ENCODE data around the gene PON1.

The PON1 gene

DNA sequence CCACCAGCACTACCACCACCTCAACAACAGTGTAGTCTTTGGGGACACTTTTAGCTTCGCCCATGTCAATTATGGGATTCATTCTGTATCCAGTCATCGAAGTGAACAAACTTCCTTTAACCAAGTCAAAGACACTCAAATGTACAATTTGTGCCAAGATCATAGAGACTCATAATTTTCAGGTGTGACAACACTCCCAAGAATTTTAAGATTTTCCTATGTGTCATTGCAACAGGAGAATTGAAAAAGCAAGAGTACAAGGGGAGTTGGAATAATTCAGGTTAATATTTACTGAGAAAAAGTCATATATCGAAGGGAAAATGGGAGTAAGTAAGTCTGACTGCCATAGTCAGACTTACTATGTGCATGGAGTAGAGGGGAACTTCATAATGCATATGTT lies 26.2 kb downstream of the PON1 start:
- DNase-seq (ENCODE audit: low spot score) = no peak
- in situ Hi-C loops (cut with MboI; ENCODE audit: low pct_unique_long_range_greater_than_20kb, low sequenced_read_pairs, unreplicated experiment) = no loop called here
- TF ChIP-seq, protein P1, sequence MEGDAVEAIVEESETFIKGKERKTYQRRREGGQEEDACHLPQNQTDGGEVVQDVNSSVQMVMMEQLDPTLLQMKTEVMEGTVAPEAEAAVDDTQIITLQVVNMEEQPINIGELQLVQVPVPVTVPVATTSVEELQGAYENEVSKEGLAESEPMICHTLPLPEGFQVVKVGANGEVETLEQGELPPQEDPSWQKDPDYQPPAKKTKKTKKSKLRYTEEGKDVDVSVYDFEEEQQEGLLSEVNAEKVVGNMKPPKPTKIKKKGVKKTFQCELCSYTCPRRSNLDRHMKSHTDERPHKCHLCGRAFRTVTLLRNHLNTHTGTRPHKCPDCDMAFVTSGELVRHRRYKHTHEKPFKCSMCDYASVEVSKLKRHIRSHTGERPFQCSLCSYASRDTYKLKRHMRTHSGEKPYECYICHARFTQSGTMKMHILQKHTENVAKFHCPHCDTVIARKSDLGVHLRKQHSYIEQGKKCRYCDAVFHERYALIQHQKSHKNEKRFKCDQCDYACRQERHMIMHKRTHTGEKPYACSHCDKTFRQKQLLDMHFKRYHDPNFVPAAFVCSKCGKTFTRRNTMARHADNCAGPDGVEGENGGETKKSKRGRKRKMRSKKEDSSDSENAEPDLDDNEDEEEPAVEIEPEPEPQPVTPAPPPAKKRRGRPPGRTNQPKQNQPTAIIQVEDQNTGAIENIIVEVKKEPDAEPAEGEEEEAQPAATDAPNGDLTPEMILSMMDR (IDR thresholded peaks at IDR 0.05; ENCODE audit: extremely low read depth, insufficient read depth, missing control alignments) = no peak

DNA sequence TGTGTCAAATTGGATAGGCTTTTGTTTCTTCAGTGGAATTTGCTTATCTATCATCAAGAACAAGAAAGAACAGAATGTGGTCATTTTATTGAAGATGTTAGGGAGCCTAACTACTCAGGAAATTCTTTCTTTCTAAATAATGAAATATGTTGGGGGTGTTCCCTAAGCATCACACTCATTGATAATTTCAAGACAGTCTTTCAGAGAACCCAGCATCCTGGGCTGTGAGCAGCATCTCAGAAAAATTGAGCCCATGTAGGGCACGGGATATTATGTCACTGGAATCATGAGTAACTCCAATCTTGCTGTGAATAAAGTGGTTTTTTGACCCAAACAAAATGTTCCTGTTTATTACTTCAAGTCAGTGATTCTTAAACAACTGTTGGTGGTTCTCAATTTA lies 27.3 kb downstream of the PON1 start:
- in situ Hi-C loops (cut with MboI; ENCODE audit: low pct_unique_long_range_greater_than_20kb, low sequenced_read_pairs, unreplicated experiment) = no loop called here
- TF ChIP-seq, protein P1 (IDR thresholded peaks at IDR 0.05; ENCODE audit: extremely low read depth, insufficient read depth, missing control alignments) = no peak
- DNase-seq (ENCODE audit: low spot score) = no peak

DNA sequence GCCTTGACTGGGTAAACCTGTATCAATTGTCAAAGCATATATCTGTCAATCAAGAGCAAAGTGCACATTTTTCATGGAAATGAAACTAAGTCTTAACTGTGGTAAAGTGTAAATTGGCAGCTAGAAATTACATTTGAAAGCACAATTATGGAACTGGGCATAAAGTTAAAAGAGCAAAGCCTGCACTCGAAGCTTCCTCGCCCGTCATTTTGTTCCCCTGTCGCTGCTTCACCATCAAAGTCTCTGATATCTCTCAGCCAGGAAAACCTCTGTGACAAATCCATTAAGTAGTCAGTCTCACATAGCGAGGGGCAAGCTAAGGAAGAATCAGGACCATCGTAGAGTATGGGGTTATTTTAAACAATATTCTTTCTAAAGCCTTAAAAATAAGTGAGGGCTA lies 27.9 kb downstream of the PON1 start:
- DNase-seq (ENCODE audit: low spot score) = no peak
- in situ Hi-C loops (cut with MboI; ENCODE audit: low pct_unique_long_range_greater_than_20kb, low sequenced_read_pairs, unreplicated experiment) = no loop called here
- TF ChIP-seq, protein P1 (IDR thresholded peaks at IDR 0.05; ENCODE audit: extremely low read depth, insufficient read depth, missing control alignments) = no peak

DNA sequence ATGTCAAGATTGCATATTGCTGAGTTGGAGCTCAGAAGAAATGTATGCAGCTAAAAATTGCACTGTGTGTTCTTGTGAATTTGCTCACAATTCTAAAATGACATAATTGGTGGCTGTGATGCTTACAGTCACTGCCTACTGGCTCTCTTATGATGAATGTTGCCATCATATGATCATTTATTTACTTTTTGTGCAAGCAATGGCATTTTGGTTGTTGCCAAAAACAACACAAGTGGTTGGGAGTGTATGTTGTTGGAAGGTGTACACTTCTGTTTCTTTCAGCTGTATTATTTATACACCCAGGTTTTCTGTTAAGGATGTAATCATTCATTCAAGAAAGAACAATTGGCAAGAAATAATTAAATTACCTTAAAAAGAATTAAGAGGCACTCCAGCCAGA lies 28.9 kb downstream of the PON1 start:
- in situ Hi-C loops (cut with MboI; ENCODE audit: low pct_unique_long_range_greater_than_20kb, low sequenced_read_pairs, unreplicated experiment) = no loop called here
- TF ChIP-seq, protein P1 (IDR thresholded peaks at IDR 0.05; ENCODE audit: extremely low read depth, insufficient read depth, missing control alignments) = no peak
- DNase-seq (ENCODE audit: low spot score) = no peak

DNA sequence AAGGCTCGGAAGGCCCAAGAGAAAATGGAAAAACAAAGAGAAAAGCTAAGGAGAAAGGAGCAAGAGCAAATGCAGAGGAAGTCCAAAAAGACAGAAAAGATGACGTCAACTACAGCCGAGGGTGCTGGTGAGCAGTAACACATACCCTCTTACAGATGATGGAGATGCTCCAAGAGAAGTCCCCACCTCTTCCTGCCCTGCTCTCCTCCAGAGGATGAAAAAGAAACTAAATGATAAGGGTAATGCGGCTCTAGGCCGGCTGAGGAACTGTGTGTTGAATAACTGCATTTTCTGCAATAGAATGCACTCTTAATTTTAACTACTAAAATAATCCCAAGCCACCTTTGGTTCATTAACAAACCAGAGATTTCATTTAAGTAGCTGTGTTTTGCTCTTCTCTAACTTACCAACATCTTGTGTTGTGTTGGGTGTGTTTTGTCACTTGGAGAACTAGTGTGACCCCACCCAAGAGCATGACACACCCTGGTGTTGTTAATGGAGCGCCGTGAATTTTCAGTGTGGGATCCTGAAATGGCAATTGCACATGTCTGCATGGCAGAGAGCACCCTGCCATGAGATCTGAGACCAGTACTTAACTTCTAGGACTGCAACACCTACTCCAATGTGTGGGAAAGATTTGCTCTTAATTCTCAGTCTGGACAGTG lies 34.0 kb downstream of the PON1 start:
- TF ChIP-seq, protein P1 (IDR thresholded peaks at IDR 0.05; ENCODE audit: extremely low read depth, insufficient read depth, missing control alignments) = no peak
- no peak for DNase-seq (ENCODE audit: low spot score)
- in situ Hi-C loops (cut with MboI; ENCODE audit: low pct_unique_long_range_greater_than_20kb, low sequenced_read_pairs, unreplicated experiment) = no loop called here

DNA sequence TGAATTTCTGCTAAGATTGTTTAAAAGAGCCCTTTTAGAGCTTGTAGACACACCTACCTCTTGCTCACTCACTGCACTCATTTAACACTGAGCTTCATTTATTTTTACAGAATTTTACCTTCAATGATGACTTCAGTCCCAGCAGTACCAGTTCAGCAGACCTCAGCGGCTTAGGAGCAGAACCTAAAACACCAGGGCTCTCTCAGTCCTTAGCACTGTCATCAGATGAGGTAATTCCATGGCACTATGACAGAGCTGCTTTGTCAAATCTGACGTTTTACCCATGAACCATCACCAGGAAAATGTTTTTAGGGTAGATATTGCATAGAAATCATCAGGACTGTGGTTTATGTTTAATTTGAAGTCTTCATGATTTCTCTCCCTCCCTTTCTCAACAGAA lies 38.2 kb downstream of the PON1 start:
- no peak for DNase-seq (ENCODE audit: low spot score)
- in situ Hi-C loops (cut with MboI; ENCODE audit: low pct_unique_long_range_greater_than_20kb, low sequenced_read_pairs, unreplicated experiment) = no loop called here
- TF ChIP-seq, protein P1 (IDR thresholded peaks at IDR 0.05; ENCODE audit: extremely low read depth, insufficient read depth, missing control alignments) = no peak

All from GM13977 (cell line).